ENCODE measurements around the gene IL21.
A peak's percentile ranks its signal among the peaks of the same experiment; 100 is the strongest.

The IL21 gene

GRCh38 chr4:122652379-122652778, 31.5 kb upstream of the IL21 start:
- DNase-seq (ENCODE audit: low read depth), result peak; percentile 44
- peak; percentile 79 for TF ChIP-seq CTCF (conservative IDR thresholded peaks at IDR 0.05; ENCODE audit: low read depth, low read length)
- no peak overlapping the region for H3K4me3 ChIP-seq (ENCODE audit: low read length)

GRCh38 chr4:122650148-122650547, 29.3 kb upstream of the IL21 start:
- DNase-seq (ENCODE audit: low read depth), result no peak
- TF ChIP-seq CTCF (conservative IDR thresholded peaks at IDR 0.05; ENCODE audit: low read depth, low read length), result no peak
- H3K4me3 ChIP-seq (ENCODE audit: low read length), result no peak overlapping the region

GRCh38 chr4:122647656-122648055, 26.8 kb upstream of the IL21 start:
- no peak for TF ChIP-seq CTCF (conservative IDR thresholded peaks at IDR 0.05; ENCODE audit: low read depth, low read length)
- no peak overlapping the region for H3K4me3 ChIP-seq (ENCODE audit: low read length)
- no peak for DNase-seq (ENCODE audit: low read depth)

DNA sequence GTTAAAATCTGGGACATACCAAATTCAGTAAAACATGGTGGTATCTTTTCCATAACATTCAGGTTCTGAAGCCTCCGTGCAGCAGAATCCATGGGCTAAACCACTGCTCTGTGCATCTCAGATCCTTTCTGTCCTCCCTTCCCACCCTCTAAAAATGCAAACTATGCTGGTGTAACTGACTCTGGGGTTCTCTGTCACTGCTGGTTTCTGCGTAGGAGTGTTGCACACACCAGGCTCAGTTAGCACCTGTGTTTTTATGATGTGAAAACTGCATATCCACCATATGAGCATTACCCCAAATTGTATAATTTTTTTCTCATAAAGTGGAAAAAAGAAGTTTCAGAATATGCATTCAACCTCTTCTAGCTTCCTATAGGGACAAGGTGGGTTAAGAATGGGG, 22.4 kb upstream of the IL21 start:
- no peak for TF ChIP-seq CTCF (conservative IDR thresholded peaks at IDR 0.05; ENCODE audit: low read depth, low read length)
- no peak for DNase-seq (ENCODE audit: low read depth)
- no peak overlapping the region for H3K4me3 ChIP-seq (ENCODE audit: low read length)

GRCh38 chr4:122639181-122639580, 18.3 kb upstream of the IL21 start:
- no peak for TF ChIP-seq CTCF (conservative IDR thresholded peaks at IDR 0.05; ENCODE audit: low read depth, low read length)
- no peak for DNase-seq (ENCODE audit: low read depth)
- no peak overlapping the region for H3K4me3 ChIP-seq (ENCODE audit: low read length)

- no peak overlapping the region for H3K4me3 ChIP-seq (ENCODE audit: low read length)
- TF ChIP-seq CTCF (conservative IDR thresholded peaks at IDR 0.05; ENCODE audit: low read depth, low read length), result no peak
- DNase-seq (ENCODE audit: low read depth), result no peak
These were observed 15.8 kb upstream of the IL21 start for GRCh38 chr4:122636697-122637096.

DNA sequence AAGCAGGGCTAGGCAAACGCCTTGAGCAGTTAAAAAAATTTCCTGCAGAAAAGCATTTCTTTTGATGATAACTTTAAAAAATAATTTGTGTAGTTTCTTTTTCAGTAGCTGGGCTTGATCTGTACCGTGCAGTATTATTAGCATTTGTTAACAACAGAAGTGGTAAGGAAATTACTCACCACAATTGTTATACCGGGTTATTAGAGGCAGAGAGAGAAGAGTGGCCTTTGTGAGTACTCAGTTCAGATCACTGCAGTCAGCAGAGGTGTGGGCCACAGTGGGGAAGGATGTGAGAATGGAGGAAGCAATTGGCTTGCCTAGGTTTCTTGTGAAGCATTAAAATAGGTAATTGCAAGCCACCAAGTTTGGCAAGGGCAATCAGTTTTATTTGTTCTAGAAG, 14.3 kb upstream of the IL21 start:
- no peak for TF ChIP-seq CTCF (conservative IDR thresholded peaks at IDR 0.05; ENCODE audit: low read depth, low read length)
- DNase-seq (ENCODE audit: low read depth), result no peak

More for the DNA sequence above, 14.3 kb upstream of the IL21 start:
- no peak overlapping the region for H3K4me3 ChIP-seq (ENCODE audit: low read length)

Measured in retinal pigment epithelial cell (primary cell).